Measurements from ENCODE around the gene ARFGAP2.

DNA sequence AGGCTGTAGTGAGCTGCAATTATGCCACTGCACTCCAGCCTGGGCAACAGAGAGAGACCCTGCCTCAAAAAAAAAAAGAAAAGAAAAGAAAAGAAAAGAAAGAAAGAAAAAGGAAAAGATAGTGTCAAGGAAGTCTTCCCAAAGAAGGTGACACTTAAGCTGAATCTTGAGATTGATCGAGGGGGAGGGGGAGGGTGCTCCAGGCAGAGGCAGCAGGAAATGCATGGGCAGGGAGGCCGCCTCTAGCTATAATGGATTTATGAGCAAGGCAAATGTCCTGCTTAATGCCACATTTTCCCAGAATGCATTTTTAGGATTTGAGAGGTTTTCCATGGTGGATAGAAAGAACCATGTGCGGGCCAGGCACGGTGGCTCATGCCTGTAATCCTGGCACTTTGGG is 24.3 kb upstream of the ARFGAP2 start:
- TF ChIP-seq EZH2 (IDR thresholded peaks at IDR 0.05; ENCODE audit: low read depth) = no peak
- no peak for TF ChIP-seq CTCF (conservative IDR thresholded peaks at IDR 0.05)
